Colonic mucosa (tissue), 4 donors: ENCODE data around the gene SF3B3. TPM values are rescaled to one million over a fixed set of nuclear protein-coding genes. Genes with fewer than 3 reads are reported as not detected.

ENCODE experiments used
- DNase-seq: peaks from one replicate; pipeline ENCODE4 v3.0.0-alpha.2; 2020
- H3K27ac ChIP-seq: fragments of 200-600 bp; one replicate; pipeline ENCODE4 v1.8.0; 2021
- H3K27me3 ChIP-seq: fragments of 200-600 bp; one replicate; pipeline ENCODE4 v1.8.0; 2021
- H3K36me3 ChIP-seq: fragments of 200-600 bp; one replicate; pipeline ENCODE4 v1.8.0; 2021
- H3K4me1 ChIP-seq: fragments of 200-600 bp; one replicate; pipeline ENCODE4 v1.8.0; 2021; ENCODE audit warnings: mild to moderate bottlenecking
- H3K4me3 ChIP-seq: fragments of 200-600 bp; one replicate; pipeline ENCODE4 v1.8.0; 2021
- H3K9ac ChIP-seq, 2 donors: one replicate each; pipeline ENCODE4 v1.7.0; 2013; ENCODE audit warnings: control low read depth in 2 of 2, low read depth in 2 of 2, low read length in 2 of 2
- H3K9me3 ChIP-seq: fragments of 200-600 bp; one replicate; pipeline ENCODE4 v1.8.0; 2021
- CTCF ChIP-seq: fragments of 200-600 bp; IDR thresholded peaks from one replicate; pipeline ENCODE4 v1.8.0; 2022; ENCODE audit warnings: antibody characterized with exemption, mild to moderate bottlenecking
- intact Hi-C: fragments of 100-400 bp; cut with DNase I; formaldehyde crosslinking; loops from one replicate; pipeline ENCODE4 v1.14.1; 2022
- total RNA-seq, 2 donors: library from RNA; stranded (reverse); fragmentation: NEBNext Ultra II Directional in 1 of 2; extraction: Animal tissue kit (Norgen Biotek cat#: 25700) in 1 of 2; gene quantifications; one replicate each; pipeline ENCODE4 v1.2.1, GENCODE V29; 2021
- donor health status: healthy.
- donor health status: DM: no; HTN: no; CAD: no.
- donor health status: DM: no; HTN: no; CAD: no.

The SF3B3 gene
- total RNA-seq, 2 donors from 2014 or later, result 182 to 369 TPM

- intact Hi-C loops, result no loop called here
- H3K4me3 ChIP-seq, result no peak overlapping the region
- DNase-seq, result no peak
- no peak for TF ChIP-seq CTCF
- H3K27ac ChIP-seq, result no peak overlapping the region
- H3K9me3 ChIP-seq, result no peaks in the 10 kb centered on the region
- H3K36me3 ChIP-seq, result peaks cover 37% of the 10 kb centered on the region
- H3K9ac ChIP-seq, result no peak overlapping the region
- no peaks in the 10 kb centered on the region for H3K27me3 ChIP-seq
- no peaks in the 10 kb centered on the region for H3K4me1 ChIP-seq
Observed at GRCh38 chr16:70540994-70541393, 17.4 kb downstream of the SF3B3 start.

GRCh38 chr16:70544548-70544947 is 20.9 kb downstream of the SF3B3 start:
- intact Hi-C loops, result no loop called here
- no peak for DNase-seq

GRCh38 chr16:70548936-70549335 is 25.3 kb downstream of the SF3B3 start:
- no peak for DNase-seq
- Histone ChIP-seq H3K9ac (no peak overlapping the region), H3K36me3 (peaks cover 37% of the 10 kb centered on the region), H3K4me1 (no peaks in the 10 kb centered on the region), H3K27ac (no peak overlapping the region), H3K9me3 (no peaks in the 10 kb centered on the region), H3K4me3 (no peak overlapping the region), H3K27me3 (no peaks in the 10 kb centered on the region)
- intact Hi-C loops, result no loop called here
- no peak for TF ChIP-seq CTCF

More at GRCh38 chr16:70544548-70544947, 20.9 kb downstream of the SF3B3 start:
- no peak for TF ChIP-seq CTCF
- Histone ChIP-seq H3K4me1 (no peaks in the 10 kb centered on the region), H3K27me3 (no peaks in the 10 kb centered on the region), H3K9ac (no peak overlapping the region), H3K27ac (no peak overlapping the region), H3K36me3 (peaks cover 40% of the 10 kb centered on the region), H3K9me3 (no peaks in the 10 kb centered on the region), H3K4me3 (no peak overlapping the region)

GRCh38 chr16:70550082-70550481 is 26.5 kb downstream of the SF3B3 start:
- no peaks in the 10 kb centered on the region for H3K9me3 ChIP-seq
- no peak overlapping the region for H3K4me3 ChIP-seq
- no peak for DNase-seq
- peaks cover 36% of the 10 kb centered on the region for H3K36me3 ChIP-seq
- no peak overlapping the region for H3K9ac ChIP-seq
- no peaks in the 10 kb centered on the region for H3K4me1 ChIP-seq
- no peak for TF ChIP-seq CTCF
- intact Hi-C loops, result no loop called here
- no peaks in the 10 kb centered on the region for H3K27me3 ChIP-seq
- no peak overlapping the region for H3K27ac ChIP-seq

- H3K4me1 ChIP-seq, result no peaks in the 10 kb centered on the region
- no peak overlapping the region for H3K9ac ChIP-seq
- peaks cover 36% of the 10 kb centered on the region for H3K36me3 ChIP-seq
- no peaks in the 10 kb centered on the region for H3K27me3 ChIP-seq
- H3K27ac ChIP-seq, result no peak overlapping the region
- H3K4me3 ChIP-seq, result no peak overlapping the region
- intact Hi-C loops, result no loop called here
- DNase-seq, result no peak
- H3K9me3 ChIP-seq, result no peaks in the 10 kb centered on the region
- TF ChIP-seq CTCF, result no peak
Observed at GRCh38 chr16:70551788-70552187, 28.2 kb downstream of the SF3B3 start.

GRCh38 chr16:70552675-70553074 is 29.1 kb downstream of the SF3B3 start:
- TF ChIP-seq CTCF, result no peak
- no peaks in the 10 kb centered on the region for H3K4me1 ChIP-seq
- H3K27me3 ChIP-seq, result no peaks in the 10 kb centered on the region
- no peak overlapping the region for H3K9ac ChIP-seq
- no peaks in the 10 kb centered on the region for H3K9me3 ChIP-seq
- peaks cover 38% of the 10 kb centered on the region for H3K36me3 ChIP-seq
- H3K4me3 ChIP-seq, result no peak overlapping the region
- no peak overlapping the region for H3K27ac ChIP-seq
- no peak for DNase-seq
- intact Hi-C loops, result no loop called here
